Measurements from ENCODE around the gene SETD9. TPM values are rescaled to one million over a fixed set of nuclear protein-coding genes. Genes with fewer than 3 reads are reported as not detected.

The SETD9 gene
- total RNA-seq, 1 donor from 2014 or later = 15.9 TPM

Other genes starting within 250 kb of the SETD9 start
- gene MAP3K1, start 94.0 kb upstream of the SETD9 start, total RNA-seq = 6.3 TPM
- 12.0 TPM for gene MIER3, start 42.5 kb downstream of the SETD9 start, total RNA-seq